HG02678 (cell line): ENCODE data around the gene TRAPPC12.
"Not testable (repeated sequence)": the region's sequence is repeated elsewhere in the genome, so short reads cannot be mapped to it uniquely, and the experiment has no call there.

Experiments
- ATAC-seq: cut with Tn5 transposase; IDR thresholded peaks from one replicate; pipeline ENCODE4 v1.9.1; 2021; ENCODE audit warnings: mild to moderate bottlenecking, moderate library complexity; ENCODE audit not compliant: unreplicated experiment

The TRAPPC12 gene

DNA sequence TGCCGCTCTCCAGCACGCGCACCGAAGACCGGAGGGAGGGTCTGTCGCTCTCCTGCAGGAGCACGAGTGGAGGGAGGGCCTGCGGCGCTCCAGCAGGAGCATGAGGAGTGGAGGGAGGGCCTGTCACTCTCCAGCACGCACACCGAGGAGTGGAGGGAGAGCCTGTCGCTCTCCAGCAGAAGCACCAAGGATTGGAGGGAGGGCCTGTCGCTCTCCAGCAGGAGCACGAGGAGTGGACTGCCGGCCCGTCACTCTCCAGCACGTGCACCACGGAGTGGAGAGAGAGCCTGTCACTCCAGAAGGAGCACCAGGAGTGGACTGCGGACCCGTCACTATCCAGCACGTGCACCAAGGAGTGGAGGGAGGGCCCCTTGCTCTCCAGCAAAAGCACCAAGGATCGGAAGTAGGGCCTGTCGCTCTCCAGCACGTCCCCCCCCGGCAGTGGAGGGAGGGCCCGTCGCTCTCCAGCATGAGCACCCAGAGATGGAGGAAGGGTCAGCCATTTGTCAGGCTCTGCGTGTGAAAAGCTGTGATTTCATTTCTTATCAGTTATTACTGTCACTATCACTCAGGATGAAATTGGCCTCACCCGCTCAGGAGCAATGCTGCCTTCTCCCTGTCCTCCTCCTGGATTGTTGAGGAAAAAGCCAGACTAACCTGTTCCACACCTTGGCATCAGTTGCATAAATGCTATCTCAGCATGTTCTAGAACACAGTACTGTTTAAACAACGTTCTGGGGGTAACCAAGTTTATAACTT, 103.9 kb downstream of the TRAPPC12 start:
- no peak for ATAC-seq

DNA sequence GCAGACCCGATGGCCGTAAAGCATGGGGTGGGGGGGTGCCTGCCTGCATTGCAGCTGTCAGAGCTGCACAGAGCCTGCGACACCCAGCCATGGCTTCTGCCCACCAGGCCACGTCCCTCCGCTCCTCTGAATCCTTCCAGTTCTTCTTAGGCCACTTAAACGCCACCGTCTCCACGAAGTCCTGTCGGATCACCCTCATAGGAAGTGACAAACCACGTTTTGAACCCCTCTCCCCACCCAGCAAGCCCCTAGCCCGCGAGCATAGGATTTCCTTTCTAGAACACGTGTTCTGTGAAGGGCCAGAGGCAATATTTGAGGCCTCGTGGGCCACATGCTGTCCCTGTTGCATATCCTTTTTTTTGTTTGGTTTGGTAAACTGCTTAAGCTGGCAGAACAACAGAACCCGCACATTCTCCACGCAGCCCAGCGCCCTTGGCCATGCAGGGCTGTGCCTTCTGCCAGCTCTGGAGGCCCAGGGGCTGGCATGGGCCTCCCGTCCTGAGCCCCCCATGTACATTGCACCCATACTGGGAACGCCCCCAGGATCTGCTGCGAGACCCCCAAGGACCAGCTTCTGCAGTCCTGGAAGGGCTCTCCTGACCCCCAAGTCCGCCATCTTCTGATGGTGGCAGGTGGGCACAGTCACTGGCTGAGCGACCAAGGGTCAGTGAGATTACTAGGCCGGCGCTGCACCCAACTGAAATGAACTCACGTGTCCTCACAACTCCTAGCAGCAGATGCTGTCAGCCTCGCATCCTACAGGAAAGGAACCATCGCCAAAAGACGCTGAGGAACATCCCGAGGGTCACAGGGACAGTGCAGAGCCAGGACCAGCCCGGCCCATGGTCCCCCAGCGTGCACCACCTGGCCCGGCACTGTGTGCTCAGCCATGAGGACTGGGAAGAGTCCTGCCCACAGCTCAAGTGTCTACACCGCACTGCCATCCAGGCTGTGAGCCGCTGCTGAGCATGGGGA, 104.8 kb downstream of the TRAPPC12 start:
- no peak for ATAC-seq

DNA sequence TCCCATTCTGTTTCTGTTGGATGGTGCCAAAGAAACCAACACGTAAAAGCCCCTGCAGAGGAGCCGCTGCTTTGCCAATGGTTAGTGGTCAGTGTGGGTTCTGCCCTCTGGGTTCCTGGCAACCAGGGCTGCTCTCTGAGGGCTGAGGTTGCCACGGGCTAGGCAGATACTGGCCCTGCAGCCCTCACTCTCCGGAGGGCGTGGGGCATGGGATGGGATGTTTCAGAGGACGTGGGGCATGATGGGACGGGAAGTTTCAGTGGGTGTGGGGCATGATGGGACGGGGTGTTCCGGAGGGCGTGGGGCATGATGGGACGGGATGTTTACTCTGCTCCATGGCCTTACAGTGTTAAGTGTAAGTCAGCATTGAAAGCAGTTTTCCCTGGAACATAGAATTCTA, 105.7 kb downstream of the TRAPPC12 start:
- ATAC-seq = no peak

DNA sequence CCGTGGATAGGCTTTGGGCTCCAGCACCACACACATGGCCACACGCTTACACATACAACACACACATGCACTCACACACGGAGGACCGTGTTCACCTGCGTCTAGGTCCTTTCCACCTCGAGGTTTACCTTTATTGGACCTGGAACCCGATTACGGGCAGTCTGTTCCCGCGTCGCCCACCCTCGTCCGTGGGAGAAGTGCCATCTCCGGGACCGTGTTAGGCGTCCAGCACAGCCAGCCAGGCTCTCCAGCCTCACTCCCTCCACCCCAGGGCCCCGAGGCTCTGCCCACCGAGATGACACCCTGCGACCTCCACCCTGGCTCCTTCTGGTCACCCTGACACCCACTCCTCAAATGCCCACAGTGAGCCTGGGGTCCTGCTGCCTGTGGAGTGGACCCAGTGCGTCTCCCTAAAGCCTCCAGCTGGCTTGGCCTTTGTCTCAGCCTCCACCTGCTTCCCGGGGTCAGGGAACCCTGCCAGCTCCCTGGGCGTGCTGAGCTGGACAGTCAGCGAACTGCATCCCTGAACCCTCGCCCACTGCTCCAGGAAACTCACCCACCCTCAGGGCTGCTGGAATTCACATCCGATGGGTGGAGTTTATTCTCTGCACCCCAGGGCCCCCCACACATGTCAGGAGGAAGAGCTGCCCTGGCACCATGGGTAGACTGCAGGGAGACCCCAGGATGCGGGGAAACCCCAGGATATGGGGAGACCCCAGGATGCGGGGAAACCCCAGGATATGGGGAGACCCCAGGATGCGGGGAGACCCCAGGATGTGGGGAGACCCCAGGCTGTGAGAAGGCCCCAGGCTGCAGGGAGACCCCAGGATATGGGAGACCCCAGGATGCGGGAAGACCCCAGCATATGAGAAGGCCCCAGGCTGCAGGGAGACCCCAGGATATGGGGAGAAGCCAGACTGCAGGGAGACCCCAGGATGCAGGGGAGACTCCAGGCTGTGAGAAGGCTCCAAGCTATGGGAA, 106.8 kb downstream of the TRAPPC12 start:
- ATAC-seq = no peak

DNA sequence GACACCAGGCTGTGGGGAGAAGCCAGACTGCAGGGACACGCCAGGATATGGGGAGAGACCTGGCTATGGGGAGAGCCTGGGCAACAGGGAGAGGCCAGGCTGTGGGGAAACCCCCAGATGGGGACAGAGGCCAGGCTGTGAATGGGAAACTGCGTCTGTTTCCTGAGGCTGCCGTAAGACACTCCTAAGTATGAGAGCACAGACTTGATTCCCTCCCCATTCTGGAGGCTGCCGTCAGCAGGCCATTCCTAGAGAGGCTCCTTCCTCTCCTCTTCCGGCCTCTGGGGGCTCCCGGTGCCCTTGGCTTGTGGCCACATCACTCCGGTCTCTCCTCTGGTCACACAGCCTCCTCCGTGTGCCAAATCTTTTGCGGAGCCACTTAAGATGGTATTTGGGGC, 107.5 kb downstream of the TRAPPC12 start:
- ATAC-seq = no peak

DNA sequence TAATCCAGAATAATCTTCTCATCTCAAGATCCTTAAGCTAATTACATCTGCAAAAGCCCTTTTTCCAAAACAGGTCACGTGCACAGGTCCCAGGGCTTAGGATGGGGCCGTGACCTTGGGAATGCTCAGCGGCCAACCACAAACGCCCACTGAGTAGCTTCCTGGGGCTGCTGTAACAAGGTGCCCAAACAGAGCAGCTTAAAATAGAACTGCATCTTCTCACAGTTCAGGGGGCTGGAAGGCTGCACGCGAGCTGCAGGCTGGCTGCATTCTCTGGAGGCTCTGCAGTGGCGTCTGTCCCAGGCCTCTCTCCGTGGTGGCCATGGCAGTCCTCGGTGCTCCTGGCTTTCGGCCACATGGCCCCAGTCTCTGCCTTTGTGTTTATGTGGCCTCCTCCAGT, 107.9 kb downstream of the TRAPPC12 start:
- ATAC-seq = no peak

DNA sequence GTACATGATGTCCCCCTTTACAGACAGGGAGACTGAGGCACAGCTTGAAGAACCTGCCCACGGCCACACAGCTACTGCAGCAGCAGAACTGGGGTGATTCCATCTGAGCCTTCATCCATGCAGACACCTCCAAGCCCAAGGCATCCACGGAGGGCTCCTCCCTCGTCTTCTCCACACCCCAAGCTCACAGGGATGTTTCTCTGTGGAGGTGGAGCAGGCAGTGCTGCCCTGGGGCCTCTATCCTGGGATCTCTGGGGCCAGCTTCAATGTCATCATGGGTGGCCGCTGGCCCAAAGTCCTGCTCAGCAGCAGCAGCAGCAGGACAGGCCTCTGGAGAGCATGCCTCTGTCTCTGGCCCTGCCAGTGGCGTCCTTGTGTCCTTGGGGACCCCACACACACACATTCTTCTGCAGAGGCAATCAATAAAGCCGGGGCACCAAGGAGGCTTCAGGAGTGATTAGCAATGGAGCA, 108.6 kb downstream of the TRAPPC12 start:
- no peak for ATAC-seq

DNA sequence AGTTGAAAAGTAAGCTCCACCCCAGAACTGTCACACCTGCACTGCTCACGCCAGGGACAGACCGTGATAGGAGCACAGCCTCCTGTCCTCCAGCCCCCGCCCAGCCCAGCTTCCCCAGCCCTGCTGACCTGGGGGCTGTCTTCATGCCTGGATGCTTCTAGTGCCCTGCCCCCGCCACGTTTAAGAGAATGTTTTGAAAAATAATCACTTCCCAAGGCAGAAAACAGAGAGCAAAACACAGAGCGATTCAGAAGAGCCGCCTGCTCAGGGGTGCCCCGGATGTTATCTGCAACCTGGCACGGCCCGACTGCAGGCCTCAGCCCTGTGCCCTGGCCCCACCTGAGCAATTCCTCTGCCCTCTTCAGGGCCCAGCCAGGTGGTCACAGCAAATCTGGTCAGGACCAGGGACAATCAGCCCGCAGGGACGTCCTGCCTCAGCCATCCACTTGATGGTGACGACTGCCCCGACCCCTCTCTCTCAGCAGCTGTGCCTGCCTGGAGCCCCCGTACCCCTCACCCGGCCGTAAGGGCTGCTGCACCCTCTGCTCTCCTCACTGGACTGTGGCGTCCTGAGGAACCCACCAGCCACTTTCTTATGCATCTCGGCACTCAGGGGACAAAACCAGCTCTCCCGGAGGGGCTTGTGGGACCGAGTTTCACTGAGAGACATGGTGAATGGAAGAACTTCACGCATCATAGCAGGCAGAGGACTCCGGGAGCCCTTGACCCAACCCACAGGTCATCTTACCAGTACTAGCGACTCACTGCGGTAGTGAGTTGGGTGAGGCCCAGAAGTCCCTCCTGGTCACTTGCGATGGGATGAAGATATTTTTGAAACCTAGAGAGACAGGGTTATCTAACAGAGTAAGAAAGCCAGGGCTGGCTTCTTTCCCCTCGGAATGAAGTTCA, 109.6 kb downstream of the TRAPPC12 start:
- ATAC-seq = no peak

DNA sequence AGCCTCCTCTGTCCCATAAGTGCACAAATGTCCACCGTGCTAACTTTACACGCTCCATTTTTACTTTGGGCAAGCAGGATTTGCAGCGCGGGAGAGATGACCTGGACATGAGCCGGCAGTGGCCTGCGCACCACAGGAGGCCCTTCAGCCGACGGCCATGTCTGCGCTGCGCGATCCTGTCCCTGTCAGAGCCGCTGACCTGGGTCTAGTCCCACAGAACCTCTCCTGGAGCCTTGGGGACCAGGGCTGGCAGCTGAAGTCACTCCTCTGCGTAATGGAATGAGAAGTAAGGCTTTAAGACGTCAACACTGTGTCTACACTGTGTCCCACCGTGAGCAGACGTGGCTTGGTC, 110.2 kb downstream of the TRAPPC12 start:
- no peak for ATAC-seq

DNA sequence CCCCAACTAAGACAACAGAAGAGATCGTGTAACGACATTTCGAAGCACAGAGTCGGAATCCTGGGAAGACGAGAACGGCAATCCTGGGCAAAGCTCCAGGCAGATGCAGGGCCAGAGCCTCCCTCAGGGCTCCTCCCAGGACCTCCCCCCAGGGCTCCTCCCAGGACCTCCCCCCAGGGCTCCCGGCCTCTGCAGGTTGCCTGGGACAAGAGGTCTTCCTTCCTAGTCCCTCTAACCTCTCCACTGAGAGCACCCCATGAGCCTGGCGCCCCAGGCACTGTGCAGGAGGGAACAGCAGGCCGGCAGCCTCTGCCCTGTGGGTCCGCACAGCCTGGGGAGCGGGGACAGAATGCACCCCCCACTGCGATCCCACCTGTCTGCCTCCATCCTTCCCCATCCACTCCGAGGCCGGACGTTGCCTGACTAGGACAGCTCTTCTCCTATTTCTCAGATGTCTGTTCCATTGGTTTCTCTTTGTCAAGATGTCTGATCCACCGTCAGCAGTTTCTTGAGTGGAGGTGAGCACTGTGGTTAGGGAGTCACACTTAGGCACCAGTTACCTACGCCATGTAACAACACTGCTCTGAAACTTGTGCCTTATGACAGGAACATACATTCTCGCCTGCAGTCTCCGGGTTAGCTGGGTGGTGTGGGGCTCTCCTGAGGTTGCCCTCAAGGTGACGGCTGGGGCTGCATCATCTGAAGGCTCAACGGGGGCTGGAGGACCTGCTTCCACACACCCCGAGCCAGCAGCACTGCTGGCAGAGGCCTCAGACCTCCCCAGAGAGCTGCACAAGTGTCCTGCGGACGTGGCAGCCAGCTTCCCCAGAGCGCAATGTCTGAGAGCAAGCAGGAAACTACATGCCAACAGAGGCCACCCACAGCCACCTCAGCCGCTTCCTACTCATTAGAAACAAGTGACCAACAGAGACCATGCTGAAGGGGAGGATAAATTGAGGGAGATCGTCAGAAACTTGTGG, 111.0 kb downstream of the TRAPPC12 start:
- ATAC-seq = no peak

DNA sequence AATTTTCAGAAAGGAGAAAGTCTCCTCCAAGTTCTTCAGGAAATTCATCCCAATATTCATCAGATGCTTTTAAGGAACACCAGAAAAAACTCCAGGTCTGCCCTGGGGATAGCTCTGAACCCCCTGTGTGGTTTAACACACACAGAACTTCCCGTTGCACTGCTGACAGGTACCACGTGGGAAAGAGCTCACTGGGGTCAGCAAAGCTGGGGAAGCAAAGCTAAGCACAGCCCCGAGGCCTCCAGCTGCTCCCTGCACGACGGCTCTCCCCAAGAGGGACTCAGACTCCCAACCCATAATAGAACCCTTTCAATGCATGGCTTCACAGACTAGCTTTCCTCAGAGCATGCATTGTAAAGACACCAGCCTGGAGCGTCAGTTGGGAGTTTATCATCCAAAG, 111.8 kb downstream of the TRAPPC12 start:
- no peak for ATAC-seq

DNA sequence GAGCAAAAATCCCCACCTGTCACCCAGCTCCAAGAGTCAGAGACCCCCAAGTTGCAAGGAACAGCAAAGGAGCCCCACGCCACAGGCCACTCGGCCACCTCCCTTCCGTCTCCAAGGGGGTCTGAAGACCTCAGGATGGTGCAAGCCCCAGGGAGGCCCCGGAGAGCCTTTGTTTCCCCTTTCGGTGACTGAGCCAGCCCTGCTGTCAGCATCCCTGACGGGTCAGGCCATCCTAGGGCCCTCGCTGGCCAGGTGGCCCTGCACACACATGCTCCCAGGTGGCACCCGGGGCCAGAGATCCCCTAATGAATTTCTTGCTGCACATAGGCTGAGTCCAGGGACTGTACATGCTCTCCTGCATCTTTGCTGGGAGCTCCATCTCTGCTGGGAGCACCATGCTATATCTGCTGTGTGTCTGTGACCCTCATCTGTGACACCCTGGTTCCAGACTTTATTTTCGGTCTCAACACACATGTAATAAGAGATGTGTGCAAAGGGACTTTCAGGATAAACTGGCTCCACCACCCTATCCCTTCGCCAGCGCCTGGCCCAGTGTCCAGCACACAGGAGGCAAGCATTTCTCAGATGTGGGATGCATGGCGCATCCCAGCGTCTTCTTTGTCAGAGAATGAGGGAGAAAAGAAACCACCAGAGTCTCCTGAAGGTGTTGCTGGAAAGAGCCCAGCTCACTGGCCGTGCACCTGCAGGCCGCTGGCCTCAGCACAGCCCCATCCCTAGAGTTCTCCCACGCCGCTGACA, 112.4 kb downstream of the TRAPPC12 start:
- no peak for ATAC-seq

DNA sequence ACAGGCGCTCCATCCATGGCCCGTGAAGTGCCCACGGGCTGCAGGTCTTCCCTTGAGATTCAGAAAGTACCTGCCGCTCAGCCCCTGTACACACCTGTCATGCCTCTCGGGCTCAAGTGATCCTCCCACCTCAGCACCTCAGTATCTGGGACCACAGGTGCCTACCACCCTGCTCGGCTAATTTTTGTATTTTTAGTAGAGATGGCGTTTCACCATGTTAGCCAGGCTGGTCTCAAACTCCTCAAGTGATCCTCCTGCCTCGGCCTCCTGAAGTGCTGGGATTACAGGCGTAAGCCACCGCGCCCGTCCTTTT, 112.9 kb downstream of the TRAPPC12 start:
- not testable (repeated sequence) for ATAC-seq

DNA sequence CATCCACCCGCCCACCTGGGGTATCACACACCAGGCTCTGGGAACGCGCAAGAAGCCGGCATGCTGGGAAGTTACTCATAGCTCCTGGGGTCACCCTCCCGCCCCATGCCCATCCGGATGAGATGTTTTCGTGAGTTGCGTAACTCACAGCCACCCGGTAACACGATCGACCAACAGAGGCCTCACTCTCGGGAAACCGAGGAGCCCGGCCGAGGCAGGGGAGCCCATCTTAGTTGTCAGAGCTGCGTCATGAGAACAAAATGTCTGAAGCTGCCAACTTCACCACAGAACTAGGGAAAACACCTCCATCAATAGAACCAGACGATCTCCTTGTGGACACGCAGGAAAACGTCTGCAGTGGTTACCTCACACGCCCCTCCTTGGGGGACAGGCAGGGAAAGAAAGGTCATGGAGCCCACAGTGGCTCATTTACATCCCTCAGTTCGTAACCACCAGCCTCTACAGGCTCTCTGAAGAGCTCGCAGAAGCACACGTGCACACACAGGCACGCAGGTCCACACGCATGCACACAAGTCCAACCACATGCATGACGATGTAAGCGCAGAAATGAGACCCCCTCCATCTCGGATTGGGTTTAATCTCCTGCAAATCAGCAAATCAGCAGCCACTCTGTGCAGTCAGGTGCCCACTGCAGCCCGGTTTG, 113.6 kb downstream of the TRAPPC12 start:
- no peak for ATAC-seq

DNA sequence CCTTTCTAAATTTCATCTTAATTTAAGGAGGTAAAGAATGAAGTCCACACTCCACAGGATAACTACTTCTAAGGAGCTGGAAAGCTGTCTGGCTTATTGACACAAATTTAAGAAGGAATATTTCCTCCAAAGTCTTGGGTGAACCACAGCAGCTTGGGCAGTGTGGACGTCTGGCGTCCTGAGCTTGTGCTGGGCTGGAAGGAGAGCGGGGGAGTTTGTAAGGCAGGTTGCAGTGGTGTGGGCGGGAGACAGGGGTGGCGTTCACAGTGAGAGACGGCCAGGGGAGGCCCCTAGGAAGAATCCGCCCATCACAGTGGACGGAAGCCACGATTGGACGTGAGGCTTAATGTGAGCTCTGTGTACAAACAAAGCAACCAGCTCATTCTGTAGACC, 114.1 kb downstream of the TRAPPC12 start:
- ATAC-seq = no peak

DNA sequence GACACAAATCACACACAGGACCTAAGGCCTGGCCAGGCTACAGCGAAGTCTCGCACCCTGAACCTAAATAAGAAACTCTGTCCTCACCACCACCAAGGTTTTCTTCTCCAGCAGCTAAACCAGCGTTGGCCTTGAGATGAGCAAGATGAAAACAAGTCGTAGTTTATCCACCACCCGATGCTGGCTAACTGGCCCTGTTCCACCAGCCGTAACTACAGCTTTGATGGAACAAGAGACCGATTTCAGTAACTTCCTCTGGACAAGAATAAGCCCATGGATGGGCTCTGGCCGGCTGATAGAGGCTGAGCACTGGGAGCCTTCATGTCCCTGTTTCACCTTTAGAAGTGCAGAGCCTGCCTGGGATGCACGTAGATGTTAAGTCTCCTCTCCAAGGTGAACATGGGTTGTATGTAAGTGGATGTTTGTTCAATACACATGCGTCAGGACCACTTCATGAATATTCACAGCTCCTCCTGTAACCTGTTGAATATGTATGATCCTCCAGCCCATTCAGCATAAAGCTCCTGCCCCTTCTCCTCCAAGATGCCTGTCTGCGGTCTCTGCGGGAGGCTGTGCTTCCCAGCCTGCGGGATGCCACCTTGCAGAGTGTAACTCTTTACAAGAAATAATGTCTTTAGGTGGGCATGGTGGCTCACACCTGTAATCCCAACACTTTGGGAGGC, 115.6 kb downstream of the TRAPPC12 start:
- no peak for ATAC-seq

DNA sequence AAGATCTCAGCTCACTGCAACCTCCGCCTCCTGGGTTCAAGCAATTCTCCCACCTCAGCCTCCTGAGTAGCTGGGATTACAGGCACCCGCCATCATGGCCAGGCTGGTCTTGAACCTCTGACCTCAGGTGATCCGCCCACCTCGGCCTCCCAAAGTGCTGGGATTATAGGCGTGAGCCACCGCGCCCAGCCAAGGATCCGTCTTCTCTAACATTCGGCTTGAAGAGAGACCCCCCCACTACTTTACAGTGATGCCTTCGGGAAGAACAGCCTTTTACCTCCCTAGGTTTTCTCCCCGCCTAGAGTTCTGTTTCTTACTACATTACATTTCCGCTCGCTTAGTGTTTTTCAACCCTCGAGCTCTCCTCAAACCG, 117.2 kb downstream of the TRAPPC12 start:
- not testable (repeated sequence) for ATAC-seq
